ENCODE measurements around the gene LEPROT. TPM values are rescaled to one million over a fixed set of nuclear protein-coding genes. Genes with fewer than 3 reads are reported as not detected.
A peak's percentile ranks its signal among the peaks of the same experiment; 100 is the strongest.

The LEPROT gene
- total RNA-seq (ENCODE audit: unreplicated experiment), result 56.0 TPM
- long read RNA-seq, full-length matches to known transcripts, result 24 of 34 reads
- long read RNA-seq, partial matches to known transcripts, result 9 of 34 reads
- long read RNA-seq, other reads (novel, unspliced or antisense), result 1 of 34 reads

- peaks cover 3% of the 10 kb centered on the region for H3K27me3 Mint-ChIP-seq (ENCODE audit: unreplicated experiment)
- H3K36me3 Mint-ChIP-seq (ENCODE audit: unreplicated experiment), result no peaks in the 10 kb centered on the region
- DNase-seq, result peak; percentile 81
- H3K4me1 Mint-ChIP-seq (ENCODE audit: low read depth, unreplicated experiment), result peaks cover 7% of the 10 kb centered on the region
- peak within 1 kb of the TSS; percentile 95 for H3K4me3 Mint-ChIP-seq (ENCODE audit: unreplicated experiment)
- peak within 1 kb of the TSS; percentile 89 for H3K27ac Mint-ChIP-seq (ENCODE audit: unreplicated experiment)
- peaks cover 8% of the 10 kb centered on the region for H3K9me3 Mint-ChIP-seq (ENCODE audit: unreplicated experiment)
- no peak for TF ChIP-seq CTCF (IDR thresholded peaks at IDR 0.05; ENCODE audit: partially characterized antibody, unreplicated experiment)
Measured at GRCh38 chr1:65420590-65421350, at the start of gene LEPROT, which contains the start of gene LEPR. Gene LEPROT, plus strand, starts transcription at chr1:65420668. Its CDS starts 57 bp downstream, at chr1:65420725. Gene LEPR, plus strand, starts transcription at chr1:65420668. Its CDS starts 144,898 bp downstream, at chr1:65565566.

GRCh38 chr1:65371544-65371943 lies 48.9 kb upstream of the LEPROT start:
- TF ChIP-seq CTCF (IDR thresholded peaks at IDR 0.05; ENCODE audit: partially characterized antibody, unreplicated experiment), result no peak
- H3K36me3 Mint-ChIP-seq (ENCODE audit: unreplicated experiment), result peaks cover 6% of the 10 kb centered on the region
- H3K4me3 Mint-ChIP-seq (ENCODE audit: unreplicated experiment), result no peak overlapping the region
- no peaks in the 10 kb centered on the region for H3K27me3 Mint-ChIP-seq (ENCODE audit: unreplicated experiment)
- H3K27ac Mint-ChIP-seq (ENCODE audit: unreplicated experiment), result no peak overlapping the region
- H3K4me1 Mint-ChIP-seq (ENCODE audit: low read depth, unreplicated experiment), result no peaks in the 10 kb centered on the region
- no peak for DNase-seq
- H3K9me3 Mint-ChIP-seq (ENCODE audit: unreplicated experiment), result no peaks in the 10 kb centered on the region

GRCh38 chr1:65372557-65372956 lies 47.9 kb upstream of the LEPROT start:
- H3K4me1 Mint-ChIP-seq (ENCODE audit: low read depth, unreplicated experiment), result no peaks in the 10 kb centered on the region
- H3K27ac Mint-ChIP-seq (ENCODE audit: unreplicated experiment), result no peak overlapping the region
- H3K9me3 Mint-ChIP-seq (ENCODE audit: unreplicated experiment), result no peaks in the 10 kb centered on the region
- no peaks in the 10 kb centered on the region for H3K27me3 Mint-ChIP-seq (ENCODE audit: unreplicated experiment)
- TF ChIP-seq CTCF (IDR thresholded peaks at IDR 0.05; ENCODE audit: partially characterized antibody, unreplicated experiment), result no peak
- H3K4me3 Mint-ChIP-seq (ENCODE audit: unreplicated experiment), result no peak overlapping the region
- peaks cover 6% of the 10 kb centered on the region for H3K36me3 Mint-ChIP-seq (ENCODE audit: unreplicated experiment)
- DNase-seq, result no peak

GRCh38 chr1:65377496-65378246 lies 42.8 kb upstream of the LEPROT start:
- no peak for DNase-seq
- Mint-ChIP-seq H3K27ac (ENCODE audit: unreplicated experiment) (no peak overlapping the region), H3K4me3 (ENCODE audit: unreplicated experiment) (no peak overlapping the region), H3K9me3 (ENCODE audit: unreplicated experiment) (no peaks in the 10 kb centered on the region), H3K4me1 (ENCODE audit: low read depth, unreplicated experiment) (no peaks in the 10 kb centered on the region), H3K36me3 (ENCODE audit: unreplicated experiment) (peaks cover 12% of the 10 kb centered on the region), H3K27me3 (ENCODE audit: unreplicated experiment) (peaks cover 2% of the 10 kb centered on the region)
- TF ChIP-seq CTCF (IDR thresholded peaks at IDR 0.05; ENCODE audit: partially characterized antibody, unreplicated experiment), result no peak

Data from glutamatergic neuron (in vitro differentiated cells).